8988T (cell line): Measurements from ENCODE around the gene EPB41L4A.
"Not testable (repeated sequence)": the region's sequence is repeated elsewhere in the genome, so short reads cannot be mapped to it uniquely, and the experiment has no call there.

Experiments used
- DNase-seq: peaks from one replicate; pipeline ENCODE4 v3.0.0; 2011

EPB41L4A gene

DNA sequence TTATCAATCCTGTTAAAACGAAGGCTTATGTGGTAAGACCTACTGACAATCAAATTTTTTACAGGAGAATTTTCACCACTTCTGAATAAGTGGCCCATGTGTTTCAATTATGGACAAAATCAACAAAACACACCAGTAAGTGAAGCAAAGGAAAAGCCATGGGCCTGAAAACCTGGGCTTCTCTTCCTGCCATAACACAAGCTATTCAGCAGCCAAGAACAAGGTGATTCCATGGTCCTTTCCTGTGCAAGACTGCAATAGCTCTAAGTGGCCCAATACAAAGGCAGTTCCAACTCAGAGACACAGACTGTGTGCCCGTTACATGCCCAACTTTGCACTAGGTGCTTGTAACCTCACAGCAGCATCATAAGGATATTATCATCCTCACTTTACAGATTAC, 168.5 kb downstream of the EPB41L4A start:
- no peak for DNase-seq

DNA sequence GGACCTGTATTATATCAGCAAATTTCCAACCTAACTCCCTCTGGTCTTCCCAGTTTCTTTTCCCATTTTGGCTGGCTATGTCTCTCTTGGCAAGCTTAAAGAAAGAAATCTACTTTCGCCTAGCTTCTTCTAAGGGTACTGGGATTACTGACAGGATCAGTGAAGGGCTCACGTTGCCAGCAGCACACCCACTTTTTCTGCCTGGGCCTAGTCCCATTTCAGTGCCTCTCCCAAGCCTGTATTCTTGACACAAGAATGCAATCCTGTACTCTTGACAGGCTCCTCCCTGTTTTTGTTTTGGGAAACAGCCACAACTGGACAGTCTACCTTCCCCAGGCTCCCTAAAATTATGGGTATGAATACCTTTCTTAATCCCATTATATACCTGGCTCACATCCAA, 170.5 kb downstream of the EPB41L4A start:
- no peak for DNase-seq

DNA sequence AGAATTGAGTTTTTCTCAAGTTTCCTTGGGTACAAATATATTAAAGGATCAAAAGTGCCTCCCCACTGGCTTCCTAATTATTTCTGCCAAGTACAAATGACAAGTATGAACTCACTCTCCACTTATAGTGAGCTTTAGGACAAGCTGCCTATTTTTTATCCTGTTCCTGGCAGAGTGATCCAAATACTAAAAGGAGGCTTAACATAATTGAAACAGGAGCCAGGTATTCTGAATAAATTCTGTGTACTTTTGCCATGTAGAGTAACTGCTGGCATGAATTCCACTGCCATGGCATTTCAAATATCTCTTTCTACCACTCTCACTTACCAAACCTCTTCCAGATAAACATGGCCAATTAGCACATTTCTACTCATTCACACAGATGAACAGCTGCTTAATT, 171.1 kb downstream of the EPB41L4A start:
- no peak for DNase-seq

DNA sequence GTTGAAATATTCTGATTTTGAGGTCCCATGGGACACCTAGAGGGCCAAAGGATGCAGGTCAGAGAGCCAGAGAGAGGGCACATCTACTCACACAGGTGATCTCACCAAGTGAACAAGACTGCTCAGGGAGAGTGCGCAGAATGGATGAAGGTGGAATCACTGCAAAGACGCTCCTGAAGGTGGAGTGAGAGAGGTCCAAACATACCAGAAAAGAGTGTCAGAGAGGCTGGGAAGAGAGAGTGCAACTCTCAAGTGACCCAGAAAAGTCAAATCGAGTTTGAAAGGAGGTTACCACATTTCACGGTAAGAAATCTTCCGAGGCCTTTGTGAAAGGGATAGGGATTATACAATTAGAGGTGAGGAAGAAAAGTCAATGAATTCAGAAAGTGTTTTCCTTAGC, 173.4 kb downstream of the EPB41L4A start:
- DNase-seq = no peak

DNA sequence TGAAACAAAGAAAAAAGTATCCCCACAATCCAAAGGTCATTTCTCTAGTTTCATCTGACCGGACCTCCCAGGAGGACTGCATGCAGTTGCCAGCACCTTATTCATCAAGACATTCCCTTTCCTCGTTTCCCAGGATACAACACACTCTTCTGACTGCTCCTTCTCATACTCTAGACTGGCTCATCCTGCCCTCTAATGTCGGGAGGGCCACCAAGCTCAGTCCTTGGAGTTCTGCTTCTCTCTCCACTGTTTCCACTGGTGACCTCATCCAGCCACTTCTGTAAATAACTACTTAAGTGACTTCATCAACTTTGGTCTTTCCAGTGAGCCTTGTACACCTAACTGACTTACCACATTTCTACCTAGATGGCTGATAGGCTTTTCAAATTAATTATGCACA, 179.1 kb downstream of the EPB41L4A start:
- no peak for DNase-seq

DNA sequence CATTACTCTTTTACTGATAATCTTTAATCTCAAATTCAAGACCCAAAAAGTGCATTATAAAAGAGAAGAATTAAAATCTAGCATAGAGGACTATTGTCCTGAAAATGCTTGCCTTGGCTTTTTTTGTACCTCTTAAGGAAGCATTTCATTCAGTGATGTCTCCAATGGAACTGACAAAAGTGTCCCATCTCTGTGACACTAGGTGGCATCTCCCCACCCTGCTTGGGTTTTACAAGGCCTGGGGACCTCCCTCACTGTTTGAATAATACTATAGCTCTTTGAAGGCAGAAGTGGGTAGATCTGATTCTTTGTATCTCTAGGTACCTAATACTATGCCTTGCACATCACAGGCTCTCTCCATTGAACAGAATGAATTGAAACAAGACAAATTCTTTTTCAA, 180.6 kb downstream of the EPB41L4A start:
- no peak for DNase-seq

DNA sequence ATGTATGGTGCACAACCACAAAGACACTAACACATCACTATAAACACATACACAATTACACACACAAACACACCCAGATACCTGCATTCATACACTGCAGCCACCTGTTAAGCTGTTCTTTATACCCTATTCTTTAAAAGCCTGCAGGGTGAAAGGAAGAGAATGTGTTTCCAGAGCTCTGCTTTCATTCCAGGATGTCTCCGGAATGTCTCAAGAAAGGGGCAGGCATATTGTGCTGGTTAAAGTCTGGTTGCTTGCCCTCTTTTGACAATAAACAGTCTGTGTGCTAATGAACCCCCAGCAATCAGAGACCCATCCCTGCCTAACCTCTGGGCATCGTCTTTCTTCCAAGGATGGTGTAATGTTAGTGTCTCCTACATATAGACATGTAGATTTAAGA, 181.6 kb downstream of the EPB41L4A start:
- no peak for DNase-seq

DNA sequence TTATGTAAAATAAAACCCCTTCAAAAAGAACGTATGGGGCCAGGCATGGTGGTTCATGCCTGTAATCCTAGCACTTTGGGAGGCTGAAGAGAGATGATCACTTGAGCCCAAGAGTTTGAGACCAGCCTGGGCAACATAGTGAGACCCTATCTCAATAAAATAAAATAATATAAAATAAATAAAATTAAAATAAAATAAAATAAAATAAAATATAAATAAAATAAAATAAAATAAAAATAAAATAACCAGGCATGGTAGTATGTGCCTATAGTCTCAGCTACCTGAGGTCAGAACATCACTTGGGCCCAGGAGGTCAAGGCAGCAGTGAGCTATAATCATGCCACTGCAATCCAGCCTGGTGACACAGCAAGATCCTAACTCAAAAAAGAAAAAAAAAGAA, 185.1 kb downstream of the EPB41L4A start:
- no peak for DNase-seq

DNA sequence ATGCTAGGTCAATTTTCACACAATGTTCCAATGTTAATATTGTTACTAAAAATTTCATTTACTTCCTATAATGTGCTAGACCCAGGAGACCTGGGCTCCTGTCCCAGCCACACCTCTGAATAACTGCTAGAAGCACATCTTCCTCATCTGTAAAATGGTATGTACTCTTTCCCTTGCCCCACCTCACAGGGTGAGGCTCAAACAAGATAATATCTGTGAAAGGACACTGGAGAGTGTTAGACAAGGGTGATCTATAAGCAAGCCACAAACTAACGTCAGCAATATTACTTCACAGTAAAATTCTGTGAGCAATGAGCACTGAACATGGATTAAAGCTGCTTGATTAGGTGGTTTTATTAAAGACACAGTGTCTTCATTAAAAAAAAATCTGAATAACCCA, 186.4 kb downstream of the EPB41L4A start:
- no peak for DNase-seq

DNA sequence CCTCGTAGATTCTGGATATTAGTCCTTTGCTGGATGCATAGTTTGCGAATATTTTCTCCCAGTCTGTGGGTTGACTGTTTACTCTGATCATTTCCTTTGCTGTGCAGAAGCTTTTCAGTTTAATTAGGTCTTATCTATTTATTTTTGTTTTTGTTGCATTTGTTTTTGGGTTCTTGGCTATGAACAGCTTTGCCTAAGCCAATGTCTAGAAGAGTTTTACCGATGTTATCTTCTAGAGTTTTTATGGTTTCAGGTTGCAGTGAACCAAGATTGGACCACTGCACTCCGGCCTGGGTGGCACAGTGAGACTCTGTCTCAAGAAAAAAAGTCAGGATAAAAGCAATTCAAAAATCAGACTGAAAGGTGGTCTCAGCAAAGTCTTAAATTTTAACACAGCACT, 188.5 kb downstream of the EPB41L4A start:
- DNase-seq = no peak

DNA sequence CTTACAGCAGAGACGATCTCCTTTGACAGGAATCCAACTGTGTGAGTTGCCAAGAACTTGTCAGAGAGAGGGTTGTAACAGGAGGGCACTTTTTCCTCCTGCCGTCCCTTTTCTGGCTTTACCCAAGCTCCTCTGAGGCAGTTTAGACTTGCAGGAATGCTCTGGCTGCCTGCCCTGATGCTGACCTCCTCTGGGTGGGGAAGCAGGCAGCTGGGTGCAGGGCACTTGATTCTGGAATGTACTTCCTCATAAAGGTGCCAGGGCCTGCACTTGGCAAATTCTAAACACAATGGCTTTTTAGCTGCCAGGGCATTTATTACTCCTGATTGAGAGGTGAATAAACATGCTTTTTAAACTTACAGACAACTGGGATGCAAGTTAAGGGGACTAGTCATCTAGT, 190.4 kb downstream of the EPB41L4A start:
- DNase-seq = peak; percentile 32

DNA sequence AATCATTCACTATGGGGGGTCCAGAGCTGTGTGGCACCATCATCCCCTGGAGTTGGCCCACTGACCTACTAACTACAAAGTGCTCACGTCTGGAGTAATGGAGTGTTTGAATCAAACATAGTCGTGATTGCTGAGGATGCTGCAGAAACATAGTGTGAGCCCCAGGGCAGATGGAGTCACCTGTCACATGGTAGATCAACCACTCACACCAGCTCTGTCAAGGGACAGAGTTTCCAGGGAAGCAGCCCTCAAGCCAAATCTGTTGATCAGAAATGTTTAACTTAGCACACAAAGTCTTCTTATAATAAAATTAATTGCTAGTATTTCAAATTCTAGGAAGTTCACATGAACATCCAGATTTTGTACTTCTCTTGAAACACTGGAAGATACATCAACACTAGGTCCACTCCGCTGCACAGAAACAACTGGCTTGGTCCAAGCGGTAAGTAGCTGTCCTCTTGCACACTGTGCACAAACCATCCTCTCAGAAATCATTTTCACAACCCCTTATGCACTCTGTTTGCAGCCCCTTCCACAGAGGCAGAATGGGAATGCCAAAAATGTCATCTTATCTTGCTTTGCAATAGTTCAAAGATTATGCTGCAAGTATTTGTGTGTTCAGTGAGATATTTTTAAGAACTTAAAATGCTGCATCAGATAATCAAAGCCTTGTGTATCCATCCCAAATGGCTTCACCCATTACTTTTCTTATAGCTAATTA, 191.0 kb downstream of the EPB41L4A start:
- no peak for DNase-seq

DNA sequence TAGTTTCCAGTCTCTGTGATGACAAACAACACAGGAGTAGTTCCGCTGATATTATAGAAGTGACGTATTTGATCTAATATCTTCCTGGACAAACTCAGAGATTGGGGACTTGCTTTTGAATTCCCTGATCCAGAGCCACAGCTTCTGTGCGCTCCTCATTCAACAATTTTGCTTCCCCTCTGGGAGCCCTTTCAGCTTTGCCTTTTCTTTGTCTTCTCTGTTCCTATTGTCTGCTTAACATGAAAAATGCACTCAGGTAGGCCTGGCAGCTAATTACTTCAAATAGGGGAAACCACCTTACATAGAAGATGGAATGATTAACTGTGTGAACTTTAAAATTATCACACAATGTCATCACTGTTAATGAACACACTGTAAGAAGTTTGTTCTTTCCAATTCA, 192.9 kb downstream of the EPB41L4A start:
- no peak for DNase-seq

DNA sequence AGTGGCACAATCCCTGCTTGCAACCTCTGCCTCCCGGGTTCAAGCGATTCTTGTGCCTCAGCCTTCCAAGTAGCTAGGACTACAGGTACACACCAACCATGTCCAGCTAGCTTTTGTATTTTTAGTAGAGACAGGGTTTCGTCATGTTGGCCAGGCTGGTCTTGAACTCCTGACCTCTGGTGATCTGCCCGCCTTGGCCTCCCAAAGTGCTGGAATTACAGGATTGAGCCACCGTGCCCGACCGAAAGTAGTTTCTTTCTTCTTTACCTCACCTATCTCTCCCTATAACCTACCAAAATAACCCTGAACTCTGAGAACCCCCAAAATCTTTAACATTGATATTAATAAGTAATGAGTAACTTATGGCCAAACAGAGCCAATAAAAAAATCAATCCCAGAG, 196.1 kb downstream of the EPB41L4A start:
- not testable (repeated sequence) for DNase-seq

DNA sequence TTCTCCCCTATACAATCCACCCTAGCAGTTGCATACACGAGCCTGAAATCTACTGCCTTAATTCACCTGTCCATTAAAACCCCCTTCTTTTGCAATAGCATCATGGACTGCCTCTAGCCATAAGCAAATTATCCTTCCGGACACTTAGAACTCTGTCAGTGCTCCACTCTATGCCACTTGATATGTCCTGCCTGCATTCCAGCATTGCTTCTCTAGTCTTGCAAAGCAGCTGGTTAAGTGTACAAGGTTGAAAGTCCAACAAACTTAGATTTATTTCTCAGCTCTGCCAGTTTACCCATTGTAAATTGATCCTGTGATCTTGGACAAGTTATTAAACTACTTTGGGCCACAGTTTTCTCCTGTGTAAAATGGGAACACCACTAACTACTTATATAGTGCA, 197.9 kb downstream of the EPB41L4A start:
- no peak for DNase-seq

DNA sequence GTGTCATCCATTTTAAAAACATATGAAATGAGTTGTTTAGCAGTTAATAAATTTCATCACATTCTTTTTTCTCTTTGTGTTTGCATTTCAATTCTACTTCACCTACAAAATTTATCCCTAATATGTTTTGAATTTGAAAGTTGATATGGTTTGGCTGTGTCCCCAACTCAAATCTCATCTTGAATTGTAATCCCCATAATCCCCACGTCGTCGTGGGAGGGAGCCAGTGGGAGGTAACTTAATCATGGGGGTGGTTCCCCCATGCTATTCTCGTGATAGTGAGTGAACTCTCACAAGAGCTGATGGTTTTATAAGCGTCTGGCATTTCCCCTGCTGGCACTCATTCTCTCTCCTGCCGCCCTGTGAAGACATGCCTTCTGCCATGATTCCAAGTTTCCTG, 200.1 kb downstream of the EPB41L4A start:
- no peak for DNase-seq

DNA sequence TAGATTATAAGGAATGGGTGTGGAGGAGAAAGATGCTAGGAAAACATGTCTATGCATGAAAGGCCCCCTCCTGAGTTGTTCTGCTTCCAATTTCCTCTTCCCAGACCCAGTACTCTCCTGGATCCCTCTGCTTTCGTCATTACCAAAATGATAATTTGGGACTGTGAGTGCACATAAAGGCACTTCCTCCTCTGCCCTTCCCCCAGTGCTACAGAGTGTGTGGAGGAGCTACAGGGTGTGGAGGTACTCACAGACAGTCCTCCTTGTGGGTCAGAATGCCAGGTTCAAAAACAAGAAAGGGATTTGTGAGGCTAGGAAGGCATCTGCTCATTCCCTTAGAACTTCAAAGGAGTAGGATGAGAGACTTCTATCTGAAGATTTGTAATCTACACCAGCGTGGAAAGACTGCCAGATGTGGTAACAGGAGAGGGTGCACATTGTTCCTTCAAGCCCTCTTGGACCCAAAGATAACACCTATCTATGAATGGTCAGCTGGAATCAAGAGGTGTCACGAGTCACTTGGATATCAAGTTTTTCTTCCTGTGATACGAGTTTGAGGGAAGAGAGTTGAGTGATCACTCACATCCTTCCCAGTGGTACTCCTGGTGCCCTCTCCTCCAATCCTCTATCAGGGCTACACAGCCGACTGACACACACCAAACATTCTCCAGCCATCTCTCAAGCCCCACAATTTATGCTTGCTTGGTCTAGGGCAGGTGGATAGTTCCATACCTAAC, 201.1 kb downstream of the EPB41L4A start:
- no peak for DNase-seq

DNA sequence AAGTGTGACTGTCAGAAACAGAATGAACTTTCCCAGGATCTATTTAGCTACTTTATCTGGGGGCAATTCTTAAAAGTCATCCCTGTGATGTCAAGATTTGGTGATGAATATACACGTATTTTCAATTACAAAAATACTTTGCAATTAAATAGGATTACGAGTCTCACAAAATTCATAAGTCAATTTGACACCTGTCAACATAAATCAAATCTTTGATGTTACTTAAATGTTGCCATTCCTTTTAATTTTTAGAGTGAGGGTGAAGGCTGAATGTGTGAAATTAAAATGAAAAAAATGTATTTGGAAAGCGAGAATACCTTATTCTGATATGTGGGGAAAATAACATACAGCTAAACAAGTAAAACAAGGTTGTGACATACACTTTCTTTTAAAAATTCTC, 202.9 kb downstream of the EPB41L4A start:
- no peak for DNase-seq

DNA sequence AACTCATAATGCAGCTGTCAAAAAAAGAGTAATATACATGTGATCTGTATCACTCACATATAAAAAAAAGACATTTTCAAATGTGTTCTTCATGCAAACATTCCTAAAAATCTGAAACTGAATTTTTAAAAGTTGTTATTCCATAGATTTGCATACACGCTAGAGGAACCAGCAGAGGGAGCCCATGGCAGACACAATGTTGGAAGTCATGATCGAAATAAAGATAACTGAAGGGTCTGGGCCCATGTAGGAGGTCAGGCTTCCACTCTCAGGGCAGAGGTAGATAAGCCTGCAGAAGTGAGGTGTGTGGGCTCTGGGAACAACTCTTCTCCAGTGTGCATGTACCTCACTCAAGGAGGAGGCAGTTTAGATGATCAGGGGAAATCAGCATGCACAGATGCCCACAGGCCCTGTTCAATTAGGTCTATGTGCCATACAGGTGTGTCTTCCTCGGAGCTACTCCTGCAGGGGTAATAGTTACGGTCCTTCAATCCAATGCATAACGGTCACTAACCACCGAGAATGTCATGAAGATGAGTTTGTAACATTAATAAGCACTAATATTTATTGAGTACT, 208.6 kb downstream of the EPB41L4A start:
- DNase-seq = no peak

DNA sequence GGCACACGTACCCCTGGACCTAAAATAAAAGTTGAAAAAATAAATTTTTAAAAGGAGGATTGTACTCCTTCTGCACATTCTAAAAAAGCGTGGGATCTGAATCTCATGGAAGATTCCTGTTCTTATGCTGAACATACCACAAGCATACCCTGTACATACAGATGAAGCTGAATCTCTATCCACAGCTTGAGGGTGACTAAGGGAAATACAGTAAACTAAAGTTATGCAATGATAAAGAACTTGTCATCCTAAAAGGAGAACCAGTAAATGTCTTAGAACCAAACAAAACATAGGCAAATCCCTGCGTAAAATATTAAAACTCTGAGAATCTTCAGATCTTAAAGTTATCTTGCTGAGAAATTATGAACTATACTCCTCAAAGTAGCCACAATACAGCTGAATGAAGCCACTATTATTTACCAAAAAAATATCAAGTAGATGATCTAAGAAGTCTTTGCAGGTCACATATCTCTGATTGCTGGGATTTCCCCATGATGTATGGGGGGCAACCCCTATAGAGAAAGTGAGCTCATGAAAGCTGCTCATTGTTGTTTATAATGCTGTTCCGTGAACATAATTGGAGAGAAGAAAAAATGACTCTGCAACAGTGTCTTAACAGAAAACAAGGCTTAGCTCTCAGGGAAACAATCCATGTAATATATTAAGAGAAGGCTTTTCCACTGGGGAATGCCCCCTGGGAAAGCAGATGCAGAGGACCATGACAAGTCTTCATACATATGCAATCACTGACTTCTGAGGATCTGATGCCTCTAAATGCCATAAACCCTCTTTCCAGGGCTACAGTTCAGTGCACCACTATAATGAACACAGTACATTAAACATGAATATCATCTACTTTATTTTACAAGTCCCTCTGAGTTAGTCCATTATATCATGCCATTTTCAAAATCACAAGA, 210.1 kb downstream of the EPB41L4A start:
- DNase-seq = no peak

DNA sequence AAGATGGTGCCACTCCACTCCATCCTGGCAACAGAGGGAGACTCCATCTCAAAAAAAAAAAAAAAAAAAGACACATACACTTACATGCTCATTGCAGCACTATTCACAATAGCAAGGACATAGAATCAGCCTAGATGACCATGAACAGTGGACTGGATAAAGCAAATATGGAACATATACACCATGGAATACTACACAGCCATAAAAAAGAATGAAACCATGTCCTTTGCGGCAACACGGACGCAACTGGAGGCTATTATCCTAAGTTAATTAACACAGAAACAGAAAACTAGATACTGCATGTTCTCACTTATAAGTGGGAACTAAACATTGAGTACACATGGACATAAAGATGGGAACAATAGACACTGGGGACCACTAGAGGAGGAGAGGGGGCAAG, 210.9 kb downstream of the EPB41L4A start:
- DNase-seq = not testable (repeated sequence)

DNA sequence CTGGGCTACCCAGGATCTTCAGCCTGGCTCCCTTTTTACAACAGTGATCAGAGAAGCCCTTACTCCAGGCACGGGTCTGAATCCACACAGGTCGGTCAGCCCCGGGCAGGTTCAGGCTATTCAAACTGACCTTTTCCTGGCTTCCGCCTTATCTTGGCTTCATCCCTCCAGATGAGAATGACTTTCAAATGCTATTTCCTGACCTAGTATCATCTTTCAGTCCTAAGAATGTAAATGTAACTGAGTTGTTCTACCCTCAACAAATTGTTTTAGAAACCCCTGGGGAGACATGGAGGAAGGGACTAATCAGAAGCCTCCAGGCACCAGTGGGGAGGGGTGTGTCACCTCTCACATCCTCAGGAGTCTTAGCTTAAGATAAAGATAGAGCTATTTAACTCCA, 213.2 kb downstream of the EPB41L4A start:
- DNase-seq = no peak

DNA sequence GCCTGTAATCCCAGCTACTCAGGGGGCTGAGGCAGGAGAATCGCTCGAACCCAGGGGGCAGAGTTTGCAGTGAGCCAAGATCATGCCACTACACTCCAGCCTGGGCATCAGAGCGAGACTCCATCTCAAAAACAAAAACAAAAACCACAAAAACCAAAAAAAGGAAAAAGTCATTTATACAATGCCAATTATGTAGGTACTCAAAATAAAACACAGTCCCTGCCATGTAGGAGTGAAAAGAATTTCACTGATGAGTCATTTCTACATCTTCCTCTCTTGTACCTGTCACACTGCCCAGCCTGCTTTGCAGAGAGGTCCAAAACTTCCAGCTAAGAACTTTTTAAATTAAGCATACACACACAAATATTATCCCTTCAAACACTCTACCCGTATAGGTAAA, 215.8 kb downstream of the EPB41L4A start:
- DNase-seq = no peak
